HEK293 (cell line): ENCODE results near the gene ZNF124.

Experiments used
- CTCF ChIA-PET: fragments of 350-600 bp; formaldehyde crosslinking; extraction: SDS; loops from one replicate; lab custom pipeline; 2021; ENCODE audit warnings: antibody characterized with exemption; lab: Yijun Ruan, JAX
- POLR2A ChIA-PET: fragments of 300-600 bp; formaldehyde crosslinking; extraction: SDS; loops from one replicate; lab custom pipeline; 2020; ENCODE audit warnings: antibody characterized with exemption, inconsistent platforms; lab: Yijun Ruan, JAX
- H3K27ac ChIP-seq: fragments of 200-500 bp; sonication (Bioruptor generic); 2 replicates; pipeline ENCODE4 v1.5.1; 2014; ENCODE audit warnings: low read depth, low read length, control low read depth, inconsistent platforms; ENCODE audit errors: extremely low read depth
- H3K36me3 ChIP-seq, 2 experiments: fragments of 200-500 bp in 1 of 2; sonication (Bioruptor generic) in 1 of 2; 1 replicate in 1 of 2; 2 replicates in 1 of 2; pipeline ENCODE4 v1.5.1; 2014 to 2017; ENCODE audit warnings: inconsistent platforms in 2 of 2, low read length in 2 of 2; ENCODE audit not compliant: control insufficient read depth in 2 of 2, insufficient read depth in 1 of 2
- H3K4me1 ChIP-seq: fragments of 200-500 bp; sonication (Bioruptor generic); 2 replicates; pipeline ENCODE4 v1.5.1; 2014; ENCODE audit warnings: mild to moderate bottlenecking, low read length, inconsistent platforms; ENCODE audit not compliant: control insufficient read depth, insufficient read depth
- H3K4me3 ChIP-seq: 2 replicates; pipeline ENCODE4 v1.5.1; 2011; ENCODE audit warnings: low read depth, mild to moderate bottlenecking, control low read depth, low read length, moderate library complexity
- H3K9me3 ChIP-seq: fragments of 200-500 bp; sonication (Bioruptor generic); 2 replicates; pipeline ENCODE4 v1.5.1; 2014; ENCODE audit warnings: low read depth, low read length, inconsistent platforms; ENCODE audit not compliant: control insufficient read depth, insufficient read depth
- AEBP2 ChIP-seq: fragments of 450-650 bp; formaldehyde crosslinking; IDR thresholded peaks from 2 replicates; pipeline ENCODE4 v1.5.1; 2016; ENCODE audit warnings: missing biosample characterization, missing genetic modification characterization, borderline replicate concordance
- GLI2 ChIP-seq: fragments of 450-650 bp; formaldehyde crosslinking; IDR thresholded peaks from 2 replicates; pipeline ENCODE4; 2017; ENCODE audit warnings: missing biosample characterization, missing genetic modification characterization, low read depth, borderline replicate concordance
- KLF8 ChIP-seq: fragments of 450-650 bp; formaldehyde crosslinking; IDR thresholded peaks from 2 replicates; pipeline ENCODE4 v1.5.1; 2016; ENCODE audit warnings: missing biosample characterization, missing genetic modification characterization
- MEIS1 ChIP-seq: sonication (generic); formaldehyde crosslinking; IDR thresholded peaks from 2 replicates; pipeline ENCODE4 v1.8.1; 2022; ENCODE audit warnings: missing genetic modification reagents, mild to moderate bottlenecking, borderline replicate concordance
- PRDM4 ChIP-seq: fragments of 450-650 bp; formaldehyde crosslinking; IDR thresholded peaks from 2 replicates; pipeline ENCODE4 v1.5.1; 2017; ENCODE audit warnings: missing biosample characterization, missing genetic modification characterization
- SETDB1 ChIP-seq: IDR thresholded peaks from one replicate; pipeline ENCODE4 v1.6.1; 2017; ENCODE audit warnings: mild to moderate bottlenecking, low read length, moderate library complexity, mixed read lengths; ENCODE audit not compliant: insufficient read length
- SP2 ChIP-seq: fragments of 450-650 bp; formaldehyde crosslinking; IDR thresholded peaks from 2 replicates; pipeline ENCODE4 v1.5.1; 2016; ENCODE audit warnings: missing biosample characterization, missing genetic modification characterization
- SP7 ChIP-seq: fragments of 450-650 bp; formaldehyde crosslinking; IDR thresholded peaks from 2 replicates; pipeline ENCODE4 v1.5.1; 2016; ENCODE audit warnings: missing biosample characterization, missing genetic modification characterization
- ZEB2 ChIP-seq: fragments of 450-650 bp; formaldehyde crosslinking; IDR thresholded peaks from 2 replicates; pipeline ENCODE4 v1.5.1; 2016; ENCODE audit warnings: missing biosample characterization, missing genetic modification characterization
- ZFP69B ChIP-seq: fragments of 450-650 bp; formaldehyde crosslinking; IDR thresholded peaks from 2 replicates; pipeline ENCODE4 v1.5.1; 2016; ENCODE audit warnings: missing biosample characterization, missing genetic modification characterization
- ZNF274 ChIP-seq, 2 experiments: fragments of 200-500 bp in 1 of 2; fragments of 450-650 bp in 1 of 2; sonication (Bioruptor generic) in 1 of 2; formaldehyde crosslinking in 1 of 2; IDR thresholded peaks; 2 replicates each; pipeline versions ENCODE4 v1.5.1 to v1.6.1; 2014 to 2016; ENCODE audit warnings: borderline replicate concordance in 1 of 2, inconsistent platforms in 1 of 2, low read length in 1 of 2, missing biosample characterization in 1 of 2, missing genetic modification characterization in 1 of 2
- ZNF529 ChIP-seq: fragments of 450-650 bp; formaldehyde crosslinking; IDR thresholded peaks from 2 replicates; pipeline ENCODE4 v1.5.1; 2017; ENCODE audit warnings: missing genetic modification characterization, missing biosample characterization; ENCODE audit not compliant: insufficient replicate concordance
- ZNF548 ChIP-seq: fragments of 450-650 bp; formaldehyde crosslinking; IDR thresholded peaks from 2 replicates; pipeline ENCODE4 v1.5.1; 2016; ENCODE audit warnings: missing biosample characterization, missing genetic modification characterization
- ZNF660 ChIP-seq: fragments of 450-650 bp; IDR thresholded peaks from 2 replicates; pipeline ENCODE4 v1.5.1; 2018; ENCODE audit warnings: missing biosample characterization, mild to moderate bottlenecking, missing genetic modification characterization
- TF ChIP-seq, protein P1 (sequence below): fragments of 450-650 bp; formaldehyde crosslinking; IDR thresholded peaks from 2 replicates; pipeline ENCODE4 v1.5.1; 2016; ENCODE audit warnings: missing biosample characterization, missing genetic modification characterization
- TF ChIP-seq, protein P2 (sequence below): fragments of 450-650 bp; formaldehyde crosslinking; IDR thresholded peaks from 2 replicates; pipeline ENCODE4 v1.5.1; 2016; ENCODE audit warnings: missing biosample characterization, missing genetic modification characterization

ZNF124 gene

GRCh38 chr1:247105966-247106365, 65.9 kb downstream of the ZNF124 start:
- H3K4me1 ChIP-seq, result no peaks in the 10 kb centered on the region
- H3K27ac ChIP-seq, result no peak overlapping the region
- peaks cover 0 to 16% of the 10 kb centered on the region in 2 experiments; a peak in 1 of 3 replicates for H3K36me3 ChIP-seq
- no peaks in the 10 kb centered on the region for H3K9me3 ChIP-seq
- POLR2A ChIA-PET, result no interaction called here
- CTCF ChIA-PET, result no interaction called here
- TF ChIP-seq KLF8 (tag by site-specific recombination) (no peak), ZNF660 (tag by site-specific recombination) (no peak), ZNF274 (IDR thresholded peaks at IDR 0.05; ENCODE audit: low read length) (no peak), ZNF274 (tag by site-specific recombination; IDR thresholded peaks at IDR 0.05; ENCODE audit: borderline replicate concordance) (no peak), GLI2 (no peak), SETDB1 (no peak), SP7 (tag by site-specific recombination) (no peak), AEBP2 (tag by site-specific recombination) (no peak), MEIS1 (no peak), PRDM4 (tag by site-specific recombination) (no peak), ZFP69B (no peak), SP2 (tag by site-specific recombination) (no peak), ZNF548 (tag by site-specific recombination) (no peak), ZEB2 (no peak), ZNF529 (tag by site-specific recombination) (no peak)
- TF ChIP-seq, protein P1, sequence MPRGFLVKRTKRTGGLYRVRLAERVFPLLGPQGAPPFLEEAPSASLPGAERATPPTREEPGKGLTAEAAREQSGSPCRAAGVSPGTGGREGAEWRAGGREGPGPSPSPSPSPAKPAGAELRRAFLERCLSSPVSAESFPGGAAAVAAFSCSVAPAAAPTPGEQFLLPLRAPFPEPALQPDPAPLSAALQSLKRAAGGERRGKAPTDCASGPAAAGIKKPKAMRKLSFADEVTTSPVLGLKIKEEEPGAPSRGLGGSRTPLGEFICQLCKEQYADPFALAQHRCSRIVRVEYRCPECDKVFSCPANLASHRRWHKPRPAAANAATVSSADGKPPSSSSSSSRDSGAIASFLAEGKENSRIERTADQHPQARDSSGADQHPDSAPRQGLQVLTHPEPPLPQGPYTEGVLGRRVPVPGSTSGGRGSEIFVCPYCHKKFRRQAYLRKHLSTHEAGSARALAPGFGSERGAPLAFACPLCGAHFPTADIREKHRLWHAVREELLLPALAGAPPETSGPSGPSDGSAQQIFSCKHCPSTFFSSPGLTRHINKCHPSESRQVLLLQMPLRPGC (tag by site-specific recombination), result no peak
- TF ChIP-seq, protein P2, sequence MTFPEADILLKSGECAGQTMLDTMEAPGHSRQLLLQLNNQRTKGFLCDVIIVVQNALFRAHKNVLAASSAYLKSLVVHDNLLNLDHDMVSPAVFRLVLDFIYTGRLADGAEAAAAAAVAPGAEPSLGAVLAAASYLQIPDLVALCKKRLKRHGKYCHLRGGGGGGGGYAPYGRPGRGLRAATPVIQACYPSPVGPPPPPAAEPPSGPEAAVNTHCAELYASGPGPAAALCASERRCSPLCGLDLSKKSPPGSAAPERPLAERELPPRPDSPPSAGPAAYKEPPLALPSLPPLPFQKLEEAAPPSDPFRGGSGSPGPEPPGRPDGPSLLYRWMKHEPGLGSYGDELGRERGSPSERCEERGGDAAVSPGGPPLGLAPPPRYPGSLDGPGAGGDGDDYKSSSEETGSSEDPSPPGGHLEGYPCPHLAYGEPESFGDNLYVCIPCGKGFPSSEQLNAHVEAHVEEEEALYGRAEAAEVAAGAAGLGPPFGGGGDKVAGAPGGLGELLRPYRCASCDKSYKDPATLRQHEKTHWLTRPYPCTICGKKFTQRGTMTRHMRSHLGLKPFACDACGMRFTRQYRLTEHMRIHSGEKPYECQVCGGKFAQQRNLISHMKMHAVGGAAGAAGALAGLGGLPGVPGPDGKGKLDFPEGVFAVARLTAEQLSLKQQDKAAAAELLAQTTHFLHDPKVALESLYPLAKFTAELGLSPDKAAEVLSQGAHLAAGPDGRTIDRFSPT (tag by site-specific recombination), result no peak
- H3K4me3 ChIP-seq, result no peak overlapping the region
